ENCODE data around the gene ACOX2.
A peak's percentile ranks its signal among the peaks of the same experiment; 100 is the strongest.

ACOX2 gene

DNA sequence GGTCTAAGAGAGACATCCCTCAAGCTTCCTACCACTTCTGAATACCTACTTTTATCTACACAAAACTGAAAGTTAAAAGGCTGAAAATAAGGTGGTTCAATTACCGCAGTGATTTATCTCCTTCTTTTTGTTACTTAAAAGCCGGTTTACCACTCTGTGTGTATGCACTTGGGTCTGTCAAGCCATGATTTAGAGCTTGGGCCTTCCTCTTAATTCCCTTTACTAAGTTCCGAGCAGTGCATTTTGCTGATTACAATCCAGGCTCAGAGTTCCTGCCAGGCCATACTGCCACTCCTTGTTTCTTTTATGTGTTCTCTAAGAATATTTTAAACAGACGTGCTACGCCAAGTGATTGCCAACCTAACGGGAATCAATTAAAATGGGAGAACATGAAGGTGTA lies 28.6 kb downstream of the ACOX2 start:
- no peak for DNase-seq (ENCODE audit: low read depth in 2 of 2)

DNA sequence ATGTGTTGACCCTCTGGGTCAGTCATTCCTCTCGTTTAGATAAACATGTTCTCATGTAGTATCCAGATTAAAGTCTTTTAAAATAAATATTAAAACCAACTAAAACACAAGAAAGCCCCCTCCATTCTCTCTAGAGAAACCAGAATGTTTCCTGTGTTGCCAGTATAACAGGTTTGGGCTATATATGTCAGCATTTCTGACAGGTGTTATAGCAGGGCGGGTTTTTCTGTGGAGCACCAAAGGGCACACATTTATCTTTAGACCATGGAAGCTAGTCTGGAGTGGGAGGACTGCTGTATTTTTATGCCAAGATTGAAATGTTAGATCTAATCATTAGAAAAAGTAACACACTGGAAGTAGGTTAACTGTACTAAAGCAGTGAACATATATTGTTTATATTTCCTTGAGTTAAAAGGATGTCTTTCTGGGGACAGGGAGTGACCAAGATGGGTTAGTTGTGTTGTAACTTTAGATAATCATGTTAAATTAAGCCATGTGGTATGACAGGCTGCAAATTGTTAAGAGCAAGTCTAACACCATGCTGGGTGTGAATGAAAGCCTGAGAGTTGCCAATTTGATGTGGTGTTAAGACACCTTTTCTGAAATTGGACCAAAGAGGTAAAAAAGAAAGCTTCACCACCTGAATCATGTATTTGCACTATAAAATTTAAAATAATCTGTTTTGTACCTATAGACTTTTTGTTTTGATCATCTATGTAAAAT lies 29.5 kb downstream of the ACOX2 start:
- DNase-seq (ENCODE audit: low read depth in 2 of 2): no peak

DNA sequence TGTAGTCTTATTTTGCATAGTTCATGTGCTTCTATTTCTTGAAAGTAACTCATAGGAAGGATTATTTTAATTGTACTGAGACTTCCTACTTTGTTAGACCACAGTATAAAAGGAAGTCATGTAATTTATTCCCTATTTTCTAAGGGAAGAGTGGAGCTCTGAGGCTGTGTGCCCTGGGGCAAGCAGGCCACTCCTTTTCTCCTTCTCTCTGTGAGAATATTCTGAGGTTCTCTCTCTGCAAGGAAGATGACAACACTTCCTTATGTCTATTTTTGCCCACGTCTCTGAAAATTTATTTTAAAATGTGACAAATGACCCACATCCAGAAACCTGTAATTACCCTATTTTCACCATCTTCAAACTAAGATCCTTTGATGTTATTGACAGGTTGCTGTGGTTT lies 34.1 kb downstream of the ACOX2 start:
- no peak for DNase-seq (ENCODE audit: low read depth in 2 of 2)

- DNase-seq (ENCODE audit: low read depth in 2 of 2): no peak
Observed at GRCh38 chr3:58497097-58497496, 39.9 kb downstream of the ACOX2 start.

DNA sequence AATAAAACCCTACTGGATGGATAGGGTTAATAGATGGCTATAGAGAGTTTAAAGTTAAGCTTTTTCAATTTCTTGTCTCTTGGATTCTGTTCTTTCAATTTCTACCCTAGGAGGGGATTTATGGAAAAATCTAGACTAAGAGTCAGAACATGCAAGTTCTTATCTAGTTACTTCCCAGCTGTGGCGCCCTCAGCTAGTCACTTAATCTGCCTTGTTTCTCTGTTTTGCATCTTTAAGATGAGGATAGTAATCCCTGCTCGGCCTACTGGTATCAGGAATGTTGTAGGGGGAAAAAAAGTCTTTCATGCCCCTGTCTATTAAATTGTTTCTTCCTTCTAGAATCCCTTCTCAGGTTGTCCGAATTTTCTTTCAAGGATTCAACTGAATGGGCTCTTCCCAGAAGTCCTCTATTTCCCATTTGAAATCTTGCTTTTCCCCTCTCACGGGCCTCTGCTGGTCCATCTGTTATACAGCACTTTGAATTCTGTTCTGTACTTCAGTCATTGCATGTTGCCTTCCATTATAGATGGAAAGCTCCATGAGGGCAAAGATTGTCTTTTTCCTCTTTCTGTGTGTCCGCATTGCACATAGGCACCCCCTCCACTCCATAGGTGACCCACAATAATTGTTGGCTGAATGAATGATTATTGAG lies 40.7 kb downstream of the ACOX2 start:
- DNase-seq (ENCODE audit: low read depth in 2 of 2): no peak

DNA sequence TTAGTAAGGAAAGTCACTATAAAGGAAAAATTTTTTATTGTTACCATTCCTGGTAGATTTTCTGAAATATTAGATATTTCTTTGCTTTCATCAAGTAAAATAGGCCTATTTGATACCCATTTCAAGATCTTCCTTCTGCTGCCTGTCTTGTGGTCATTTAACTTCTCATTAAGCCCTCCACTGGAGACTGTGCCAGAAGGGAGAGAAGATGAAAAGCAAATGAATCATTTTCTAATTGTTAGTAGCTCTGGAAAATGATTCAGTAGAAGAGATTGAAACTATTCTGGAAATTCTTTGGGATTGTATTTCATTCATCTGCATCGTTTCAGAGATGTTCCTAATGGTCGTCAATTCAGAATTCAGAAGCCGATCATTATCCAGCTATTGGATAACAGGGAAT lies 41.9 kb downstream of the ACOX2 start:
- no peak for DNase-seq (ENCODE audit: low read depth in 2 of 2)

DNA sequence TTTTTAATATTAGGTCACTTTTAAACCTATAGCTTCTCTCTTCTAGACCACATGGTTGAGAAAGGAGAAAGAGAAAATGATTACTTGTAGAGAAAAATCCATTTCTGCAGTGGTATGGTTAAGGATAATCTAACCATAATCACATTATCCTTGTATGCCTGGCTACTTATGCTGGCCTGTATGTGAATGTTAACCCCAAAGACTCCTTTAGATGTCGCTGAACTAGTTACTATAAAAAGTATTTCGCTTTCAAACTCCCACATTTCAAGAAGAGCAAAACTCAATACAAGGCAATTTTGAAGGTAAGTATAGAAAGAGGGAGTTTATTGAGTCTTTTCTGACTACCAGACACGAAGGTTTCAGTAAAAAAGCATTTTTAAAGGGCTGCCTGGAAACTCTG lies 42.9 kb downstream of the ACOX2 start:
- DNase-seq (ENCODE audit: low read depth in 2 of 2): no peak

DNA sequence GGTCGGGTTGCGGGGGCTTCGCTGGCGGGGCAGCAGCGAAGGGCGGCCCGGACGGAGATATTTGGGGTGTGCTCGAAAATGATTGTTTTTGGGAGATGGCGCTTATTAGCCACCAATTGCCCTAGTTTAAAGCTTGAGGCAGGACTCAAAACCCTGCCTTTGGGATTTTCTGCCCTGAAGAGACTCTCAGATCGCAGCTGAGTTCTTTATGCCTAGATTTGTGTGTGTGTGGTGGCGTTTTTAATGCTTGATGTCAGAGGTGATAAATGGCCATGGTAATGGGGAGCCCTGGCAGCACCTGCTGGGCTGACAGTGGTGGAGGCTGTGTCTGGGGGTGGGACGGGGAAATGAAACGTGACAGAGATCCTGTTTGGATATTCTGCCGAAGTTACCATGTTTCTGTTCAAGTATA lies 44.5 kb downstream of the ACOX2 start:
- no peak for DNase-seq (ENCODE audit: low read depth in 2 of 2)

DNA sequence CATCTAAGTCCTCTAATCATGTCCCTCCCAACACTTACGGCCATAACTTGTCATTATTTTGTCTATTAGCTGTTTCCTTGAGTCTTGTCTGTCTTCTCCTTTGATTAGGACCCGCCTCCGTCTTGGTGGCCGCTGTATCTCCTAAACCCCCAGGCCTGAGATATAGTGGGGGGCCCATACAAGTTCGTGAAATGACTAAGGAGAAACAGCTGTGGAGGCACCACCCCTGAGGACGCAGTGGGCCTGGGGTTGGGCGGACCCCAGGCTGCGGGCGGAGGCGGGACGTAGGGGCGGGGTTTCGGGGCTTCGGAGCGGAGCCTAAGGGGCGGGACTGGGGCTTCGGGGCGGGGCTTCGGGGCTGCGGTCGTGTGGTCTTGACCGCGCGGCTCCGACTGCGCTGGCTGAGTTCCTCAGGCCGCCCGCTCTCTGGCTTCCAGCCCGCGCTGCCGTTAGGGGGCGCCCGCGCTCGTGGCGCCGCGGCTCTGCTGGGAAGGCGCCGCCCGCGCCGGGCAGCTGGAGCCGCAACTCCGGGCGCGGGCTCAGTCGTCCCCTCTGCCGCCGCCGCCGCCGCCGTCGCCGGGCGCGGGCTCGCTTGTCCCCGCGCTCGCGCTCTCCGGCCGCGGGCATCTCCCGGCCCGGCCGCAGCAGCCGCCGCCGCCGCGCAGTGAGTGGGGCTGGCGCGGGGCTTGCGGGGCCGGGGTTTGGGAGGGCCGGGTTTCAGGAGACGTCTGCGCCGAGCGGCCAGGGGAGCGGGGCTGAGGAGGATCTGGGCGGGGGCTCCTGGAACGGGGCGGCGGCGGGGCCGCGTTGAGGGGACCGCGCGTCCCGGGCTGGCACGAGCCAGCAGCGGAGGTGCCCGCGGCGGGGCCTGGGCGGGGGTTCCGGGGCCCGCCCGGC lies 45.2 kb downstream of the ACOX2 start, which contains the start of gene KCTD6:
Gene KCTD6, plus strand, starts transcription at position 591 of the 897 bp plus-strand sequence. CDS start 6,660 bp downstream, outside the sequence.
- peak; percentile 85 for DNase-seq (ENCODE audit: low read depth in 2 of 2)

GRCh38 chr3:58490860-58491501 lies 46.0 kb downstream of the ACOX2 start:
- no peak for DNase-seq (ENCODE audit: low read depth in 2 of 2)

DNA sequence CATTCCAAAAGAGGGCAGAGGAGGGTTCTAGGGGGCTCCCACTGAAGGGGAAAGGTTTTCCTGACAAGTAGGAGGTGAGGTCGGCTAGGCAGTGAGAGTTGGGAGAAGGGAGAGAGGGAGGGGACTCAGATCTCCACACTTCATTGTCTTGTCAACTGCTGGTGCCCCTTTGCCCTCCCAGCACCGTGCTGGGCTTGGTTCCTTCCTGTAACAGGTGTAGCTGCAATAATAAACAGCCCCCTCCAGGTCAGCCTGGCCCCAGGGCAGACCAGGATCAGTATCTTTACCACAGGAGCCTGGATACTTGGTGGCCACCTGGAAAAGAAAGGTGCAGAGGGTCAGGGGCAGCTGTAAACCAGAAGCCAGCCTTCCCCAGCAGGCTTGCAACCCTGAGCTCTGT lies 48.0 kb downstream of the ACOX2 start:
- DNase-seq (ENCODE audit: low read depth in 2 of 2): no peak

GRCh38 chr3:58487140-58487886 lies 49.7 kb downstream of the ACOX2 start:
- DNase-seq (ENCODE audit: low read depth in 2 of 2): no peak

DNA sequence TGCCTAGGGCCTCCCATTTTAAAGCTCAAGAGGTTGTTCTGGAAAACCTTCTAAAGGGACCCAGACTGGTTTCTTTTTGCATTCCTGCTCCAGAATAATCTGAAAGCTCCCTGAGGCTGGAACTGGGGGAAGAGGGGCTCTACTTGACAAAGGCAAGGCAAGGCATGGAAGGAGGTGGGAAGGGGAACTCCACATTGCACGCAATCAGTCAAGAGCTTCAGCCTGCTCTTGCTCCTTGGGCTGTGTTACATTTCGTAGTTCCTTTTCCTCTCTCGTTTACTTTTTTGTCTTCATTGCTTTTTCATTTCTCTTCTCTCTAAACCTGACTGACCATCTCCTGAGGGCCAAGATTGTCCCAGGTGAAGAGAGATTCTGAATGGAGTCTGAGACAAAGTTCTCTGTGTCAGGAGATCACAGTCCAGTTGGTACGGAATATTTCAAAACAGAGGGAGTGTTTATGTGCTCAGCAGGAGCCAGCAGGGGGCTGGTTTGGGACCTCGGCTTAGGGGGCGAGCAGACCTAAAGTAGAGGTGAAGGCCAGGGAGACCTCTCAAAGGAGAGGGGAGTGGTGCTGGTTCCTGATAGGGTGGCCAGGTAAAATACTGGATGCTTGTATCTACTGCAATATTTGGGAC lies 51.1 kb downstream of the ACOX2 start:
- DNase-seq (ENCODE audit: low read depth in 2 of 2): no peak

DNA sequence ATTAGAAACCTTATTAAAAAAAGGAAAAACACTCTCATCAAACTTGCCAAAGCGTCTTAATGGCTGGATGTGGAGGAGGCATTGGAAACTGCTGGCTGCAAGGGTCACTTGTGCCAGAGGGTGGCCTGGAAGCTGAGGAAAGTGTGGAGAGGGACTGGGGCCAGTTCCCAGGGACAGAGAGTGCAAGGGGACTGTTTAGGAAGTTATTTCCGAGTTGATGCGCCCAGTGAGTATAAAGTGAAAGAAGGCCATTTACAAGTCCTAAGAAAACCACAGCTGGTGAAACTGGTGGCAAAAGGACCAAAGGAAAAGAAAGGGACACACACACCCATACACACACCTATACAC lies 52.3 kb downstream of the ACOX2 start:
- DNase-seq (ENCODE audit: low read depth in 2 of 2): no peak

DNA sequence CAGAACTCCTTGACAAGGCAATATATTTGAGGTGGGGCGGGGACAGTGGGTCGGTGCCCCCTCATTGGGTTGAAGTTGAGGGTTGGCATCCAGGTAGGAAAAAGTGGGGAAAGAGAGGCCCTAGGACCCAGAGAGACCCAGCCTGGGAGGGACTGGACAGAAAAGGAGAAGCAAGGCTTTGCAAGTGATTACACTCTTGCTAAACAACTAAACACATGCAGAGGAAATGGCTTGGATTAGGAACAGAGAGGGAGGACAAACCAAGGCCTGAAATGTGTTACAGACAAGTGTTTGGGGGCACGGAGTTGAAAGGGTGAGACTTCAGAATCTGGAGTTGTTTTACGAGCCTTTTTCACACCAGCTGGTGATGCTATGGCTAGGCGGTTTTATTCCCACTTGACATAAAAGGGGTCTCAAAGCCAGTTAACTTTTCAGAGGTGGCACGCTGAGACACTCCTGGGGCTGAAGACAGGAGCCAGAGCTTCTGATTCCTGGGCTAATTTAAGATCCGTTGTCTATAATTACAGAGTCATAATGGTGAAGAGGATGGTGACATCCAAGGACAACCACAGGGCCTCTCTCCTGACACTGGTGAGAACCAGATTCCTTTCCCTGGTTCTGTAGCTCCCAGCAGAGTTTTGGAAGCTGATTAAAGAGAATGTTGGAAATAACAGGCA lies 52.8 kb downstream of the ACOX2 start:
- DNase-seq (ENCODE audit: low read depth in 2 of 2): no peak

DNA sequence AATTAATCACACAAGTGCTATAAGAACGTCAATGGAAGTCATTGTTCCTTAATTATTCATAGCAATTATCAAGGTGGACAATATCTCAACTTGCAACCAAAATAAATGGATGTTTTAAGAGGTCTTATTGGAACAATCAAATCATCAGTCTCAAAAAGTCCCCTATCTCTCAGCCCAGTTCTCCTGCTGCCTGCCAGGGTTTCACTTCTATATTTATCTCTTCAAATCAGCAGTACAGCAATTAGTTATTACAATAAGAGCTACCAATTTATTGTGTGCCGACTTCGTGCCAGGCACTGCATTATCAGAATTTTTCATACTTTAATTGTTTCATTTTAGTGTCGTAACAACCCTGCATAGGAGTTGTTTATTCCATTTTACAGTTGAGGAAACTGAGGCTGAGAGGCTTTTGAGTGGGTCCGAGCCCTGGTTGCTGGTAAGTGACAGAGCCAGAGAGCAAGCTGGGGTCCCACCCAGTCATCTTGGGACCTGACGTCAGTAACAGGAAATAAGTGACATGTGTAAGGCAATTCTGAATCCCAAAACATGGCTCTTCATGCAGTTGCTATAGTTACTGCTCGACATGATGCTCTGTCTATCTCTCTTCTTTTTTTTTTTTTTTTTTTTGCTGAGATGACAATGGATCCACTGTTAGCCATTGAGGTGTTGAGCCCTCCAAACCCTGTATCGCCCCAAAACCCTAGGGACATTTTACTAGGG lies 53.9 kb downstream of the ACOX2 start:
- DNase-seq (ENCODE audit: low read depth in 2 of 2): no peak

- no peak for DNase-seq (ENCODE audit: low read depth in 2 of 2)
Observed at GRCh38 chr3:58480309-58480708, 56.7 kb downstream of the ACOX2 start.

- no peak for DNase-seq (ENCODE audit: low read depth in 2 of 2)
Observed at GRCh38 chr3:58478781-58479180, 58.2 kb downstream of the ACOX2 start.

GRCh38 chr3:58474967-58475578 lies 61.9 kb downstream of the ACOX2 start:
- DNase-seq (ENCODE audit: low read depth in 2 of 2): no peak
